NCI-H1092 (cell line): ENCODE measurements around the gene RGS6.

Experiments used
- DNase-seq: peaks from one replicate; lab custom pipeline; 2025; lab: John Stamatoyannopoulos, UW

Gene RGS6

DNA sequence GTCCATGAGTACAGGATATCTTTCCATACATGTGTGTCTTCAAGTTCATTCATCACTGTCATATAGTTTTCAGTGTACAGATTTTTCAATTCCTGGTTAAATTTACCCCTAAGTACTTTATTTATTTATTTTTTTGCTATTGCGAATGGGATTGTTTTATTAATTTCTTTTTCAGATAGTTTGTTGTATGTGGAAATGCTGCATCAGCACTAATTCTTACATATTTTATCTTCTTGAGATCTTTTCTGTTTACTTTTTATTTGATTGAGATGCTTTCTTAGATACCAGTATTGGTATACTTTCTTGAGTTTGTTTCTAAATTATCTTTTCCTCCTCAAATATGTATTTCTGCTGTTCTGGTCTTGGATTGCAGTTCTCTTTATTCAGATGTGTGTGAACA, 148.9 kb downstream of the RGS6 start:
- no peak for DNase-seq

DNA sequence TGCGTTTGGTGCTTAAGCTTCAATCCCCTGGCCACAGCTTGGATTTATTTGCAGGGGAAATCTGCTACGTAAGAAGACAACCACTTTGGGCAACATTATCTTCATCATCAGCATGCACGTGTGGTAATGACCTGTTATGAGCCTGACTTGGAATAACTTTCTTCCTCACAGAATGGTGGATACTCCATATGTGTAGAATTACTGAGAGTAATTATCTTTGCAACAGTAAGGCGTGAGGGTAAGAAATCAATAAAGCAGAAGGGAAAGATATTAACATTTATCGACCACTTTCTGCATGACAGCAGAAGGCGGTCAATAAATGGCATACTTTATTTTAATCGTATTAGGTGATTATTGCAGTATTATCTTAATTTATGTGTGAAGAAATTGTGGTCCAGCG, 152.7 kb downstream of the RGS6 start:
- no peak for DNase-seq

DNA sequence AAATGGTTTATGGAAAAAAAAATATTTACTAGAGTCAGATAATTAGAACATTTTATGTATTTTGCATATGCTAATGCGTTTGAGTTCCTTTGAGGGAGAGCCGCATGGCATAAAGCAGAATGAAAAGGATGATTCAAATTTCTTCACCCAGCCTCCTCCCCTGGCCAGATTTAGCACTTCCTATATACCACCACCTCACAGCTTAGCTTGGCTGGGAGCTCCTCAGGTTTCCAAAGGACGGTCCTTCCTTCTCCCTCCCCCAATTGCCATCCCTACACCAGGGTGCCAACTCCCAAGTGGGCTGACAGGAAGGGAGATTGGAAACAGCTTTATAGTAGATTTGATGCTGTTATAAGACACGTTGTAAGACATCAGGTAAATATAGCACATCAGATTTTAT, 157.4 kb downstream of the RGS6 start:
- no peak for DNase-seq

DNA sequence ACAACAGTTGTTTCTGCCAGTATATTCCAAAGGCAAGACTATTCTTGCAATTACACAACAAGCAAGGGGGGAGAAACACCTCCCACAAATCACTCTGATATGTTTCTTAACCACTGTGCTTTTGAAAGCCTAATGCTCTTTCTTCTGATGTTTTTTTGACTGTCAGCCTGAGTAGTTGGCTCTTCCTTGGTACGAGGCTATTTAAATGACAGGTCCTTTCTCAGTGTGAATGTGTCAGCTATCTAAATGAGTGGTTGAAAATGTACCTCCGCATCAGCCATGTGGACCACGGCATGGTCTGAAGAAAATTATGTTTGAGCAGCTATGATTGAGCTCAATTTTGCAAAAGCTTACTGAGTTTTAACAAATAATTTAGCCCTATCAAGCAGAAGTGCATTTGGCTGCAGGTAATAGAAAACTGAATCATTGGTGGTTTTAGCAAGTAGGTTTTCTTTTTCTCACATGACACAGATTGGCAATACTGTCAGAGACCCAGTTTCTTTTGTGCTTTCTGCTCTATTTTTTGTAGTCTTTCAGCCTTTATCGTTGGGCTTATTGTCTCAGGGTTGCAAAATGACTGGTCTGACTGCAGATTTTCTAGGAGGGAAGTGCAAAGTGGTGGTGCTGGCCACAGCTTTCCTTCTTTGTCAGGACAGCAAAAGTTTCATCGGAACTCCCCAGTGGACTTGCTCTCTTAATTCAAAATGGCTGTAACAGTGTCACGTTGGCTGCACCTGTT, 162.8 kb downstream of the RGS6 start:
- DNase-seq, result no peak

DNA sequence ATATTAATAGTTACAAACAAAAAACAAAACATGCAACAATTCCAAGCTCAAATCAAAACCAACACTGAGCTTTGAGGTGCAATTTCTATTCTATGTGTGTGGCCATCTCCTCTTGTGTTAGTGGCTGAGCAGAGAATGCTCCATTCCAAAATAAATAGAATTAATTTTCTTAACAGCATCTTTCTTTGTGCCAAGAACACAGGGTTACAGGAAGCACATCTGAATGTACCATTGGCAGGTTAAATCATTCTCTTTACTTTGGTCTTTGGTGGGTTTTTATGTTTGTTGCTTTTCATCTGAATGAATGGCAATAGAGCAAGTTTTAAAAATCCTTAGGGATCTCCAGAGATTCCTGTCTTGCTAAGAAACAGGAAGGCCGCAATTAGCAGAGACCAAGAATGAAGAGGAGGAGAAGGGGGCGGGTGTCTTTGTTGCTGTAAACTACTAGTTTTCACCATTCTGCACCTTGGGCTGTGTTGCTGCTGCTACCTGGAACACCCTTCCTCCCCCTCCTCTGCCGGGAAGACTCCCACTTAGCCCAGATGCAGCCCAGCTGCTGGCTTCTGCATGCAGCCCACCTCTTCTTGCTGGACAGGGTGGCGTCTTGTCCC, 165.0 kb downstream of the RGS6 start:
- DNase-seq, result no peak

DNA sequence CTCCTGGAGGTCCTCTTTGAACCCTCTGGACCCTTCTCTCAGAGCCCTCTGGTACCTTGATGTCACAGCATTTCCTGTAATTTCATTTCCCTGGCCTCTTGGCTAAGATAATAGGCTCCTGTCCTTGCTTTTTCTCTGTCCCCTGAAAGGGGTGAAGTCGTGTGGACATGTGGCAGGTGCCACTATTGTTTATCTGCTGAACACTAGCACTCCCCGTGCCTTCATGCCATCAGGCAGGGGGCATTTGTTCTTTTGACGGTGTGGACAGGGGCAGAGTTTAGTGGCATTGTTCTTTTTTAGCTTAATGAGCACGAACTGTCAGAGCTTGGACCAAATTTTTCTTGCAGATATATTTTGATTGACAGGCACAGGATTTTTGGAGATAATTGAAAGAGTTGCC, 166.0 kb downstream of the RGS6 start:
- DNase-seq, result no peak

GRCh38 chr14:72099566-72099965, 167.3 kb downstream of the RGS6 start:
- no peak for DNase-seq

DNA sequence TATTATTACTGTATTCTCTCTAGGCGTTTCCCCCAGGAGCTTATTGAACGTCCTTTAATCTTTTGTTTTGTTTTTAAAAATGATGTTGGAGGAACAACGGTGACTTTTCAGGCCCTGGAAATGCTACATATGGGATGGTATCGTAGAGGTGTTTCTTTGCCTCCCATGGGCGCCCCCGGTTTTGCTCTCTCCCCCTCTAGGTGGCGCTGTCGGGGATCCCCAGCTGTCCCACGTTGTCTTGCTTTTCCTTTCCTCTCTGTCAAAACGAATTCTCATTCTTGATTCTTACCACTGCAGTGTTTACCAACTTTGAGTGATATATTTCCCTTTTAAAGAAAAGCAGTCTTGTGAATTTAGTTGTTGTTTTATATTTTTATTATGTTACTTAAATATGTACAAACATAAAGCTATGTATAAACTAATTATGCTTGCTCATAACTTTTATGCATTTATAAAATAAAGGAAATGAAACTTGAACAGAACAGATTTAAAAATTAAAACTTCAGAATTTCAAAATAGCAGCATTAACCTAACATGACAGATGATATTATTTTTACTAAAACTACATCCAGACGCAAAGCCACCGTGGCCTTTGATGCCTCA, 171.9 kb downstream of the RGS6 start:
- no peak for DNase-seq

- no peak for DNase-seq
Observed at GRCh38 chr14:72111911-72112310, 179.7 kb downstream of the RGS6 start.

DNA sequence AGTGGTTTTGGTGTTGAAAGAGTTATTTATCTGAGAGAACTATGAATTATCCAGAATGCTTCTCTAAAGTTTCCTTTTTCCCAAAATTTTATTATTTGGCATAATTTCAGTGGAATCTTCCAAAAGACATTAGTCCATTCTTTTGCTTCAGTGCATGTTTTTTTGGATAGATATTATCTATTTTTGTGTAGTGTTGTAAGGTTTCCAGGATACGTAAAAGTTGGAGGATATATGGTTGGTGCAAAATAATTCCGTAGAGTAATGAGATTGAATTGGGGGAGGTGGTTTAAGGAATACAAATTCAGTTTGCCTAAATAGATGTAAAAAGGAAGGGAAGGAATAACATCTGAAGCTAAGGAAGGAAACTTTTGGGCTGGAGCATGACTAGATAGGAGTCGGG, 186.6 kb downstream of the RGS6 start:
- DNase-seq, result no peak

DNA sequence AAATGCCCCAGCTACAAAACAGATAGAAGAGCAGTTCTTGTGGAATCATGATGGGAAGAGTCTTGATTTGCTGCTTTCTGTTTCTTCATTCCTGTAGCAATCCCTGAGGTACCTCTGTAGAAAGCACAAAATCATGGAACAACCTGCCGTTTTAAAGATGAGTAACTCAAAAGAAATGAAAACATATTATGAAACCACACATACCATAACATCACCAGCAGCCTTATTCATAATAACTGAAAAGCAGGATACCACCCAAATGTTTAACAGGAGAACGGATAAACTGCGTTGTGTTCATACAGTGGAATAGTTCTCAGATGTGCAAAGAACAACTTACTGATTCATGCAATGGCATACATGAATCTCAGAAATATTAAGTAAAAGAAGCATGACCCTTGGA, 188.1 kb downstream of the RGS6 start:
- no peak for DNase-seq

- DNase-seq, result no peak
Observed at GRCh38 chr14:72123755-72124154, 191.5 kb downstream of the RGS6 start.

DNA sequence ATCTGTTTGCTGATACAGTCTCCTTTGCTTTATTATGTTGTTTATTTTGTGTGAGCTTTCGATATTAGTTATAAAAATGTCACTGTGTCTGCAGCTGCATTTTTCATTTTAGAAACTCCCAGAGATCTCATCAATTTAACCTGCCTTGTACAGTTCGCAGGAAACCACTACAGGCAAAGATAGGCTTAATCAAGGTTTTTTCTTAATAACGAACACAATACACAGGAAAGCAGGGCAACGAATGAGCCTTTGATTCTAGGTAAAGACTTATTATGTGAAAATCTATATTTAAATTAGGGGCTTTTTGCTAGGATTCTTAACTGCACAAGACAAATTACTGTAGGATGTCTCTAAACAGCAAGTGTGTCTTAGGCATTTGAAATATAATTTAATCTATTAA, 191.9 kb downstream of the RGS6 start:
- DNase-seq, result no peak

DNA sequence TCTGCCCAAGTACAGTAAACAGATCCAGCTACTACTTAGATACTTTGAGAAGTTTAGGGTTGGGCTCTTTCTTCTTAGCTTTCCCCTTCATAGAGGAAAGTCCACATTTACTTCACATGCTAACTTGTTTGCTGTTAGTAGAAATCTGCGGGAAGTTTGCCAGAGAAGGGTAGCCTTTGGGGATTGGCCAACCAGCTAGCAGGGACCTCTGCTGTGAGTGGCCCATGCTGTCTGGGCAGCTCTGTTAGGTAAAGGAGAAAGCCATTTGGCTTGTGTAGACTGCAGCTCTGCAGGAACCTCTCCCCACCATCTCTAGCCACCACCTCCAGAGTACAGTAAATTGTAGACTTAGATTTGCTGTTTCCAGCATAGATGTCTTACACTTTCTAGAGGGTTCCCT, 193.9 kb downstream of the RGS6 start:
- no peak for DNase-seq

DNA sequence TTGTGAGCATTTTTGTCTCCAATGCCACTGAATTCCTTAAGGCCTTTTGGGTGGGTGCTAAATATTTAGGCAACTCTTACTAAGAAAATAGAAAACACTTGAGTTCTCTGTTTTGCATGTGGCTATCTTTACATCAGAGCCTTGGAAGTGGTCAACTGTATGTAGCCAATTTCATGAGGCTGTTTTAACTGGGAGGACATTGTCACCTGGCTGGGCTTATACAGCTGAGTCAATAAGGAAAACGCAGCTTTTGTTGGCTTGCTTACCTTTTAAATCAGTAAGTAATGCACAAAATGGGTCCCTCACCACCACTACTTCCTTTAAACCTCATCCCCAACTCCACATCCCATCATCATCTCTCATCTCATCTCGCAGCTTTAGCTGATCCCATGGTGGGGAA, 194.3 kb downstream of the RGS6 start:
- no peak for DNase-seq

DNA sequence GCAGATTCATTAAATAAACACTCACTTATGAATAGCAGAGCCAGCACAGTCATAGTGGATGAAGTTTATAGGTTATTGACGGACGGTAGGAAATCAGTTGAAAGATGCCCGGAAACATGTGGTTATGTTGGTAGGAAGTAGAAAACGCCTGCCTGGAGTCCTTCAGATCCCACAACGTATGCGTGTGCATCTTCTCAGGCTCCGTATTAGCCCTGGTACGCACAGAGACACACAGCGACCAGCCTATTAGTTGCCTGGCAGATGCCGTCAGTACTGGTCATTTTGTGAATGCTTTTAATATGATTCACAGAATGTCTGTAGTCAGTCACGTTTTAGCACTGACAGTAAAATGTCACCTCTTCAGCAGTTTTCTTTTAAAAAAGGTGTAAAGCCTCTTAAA, 196.4 kb downstream of the RGS6 start:
- no peak for DNase-seq

DNA sequence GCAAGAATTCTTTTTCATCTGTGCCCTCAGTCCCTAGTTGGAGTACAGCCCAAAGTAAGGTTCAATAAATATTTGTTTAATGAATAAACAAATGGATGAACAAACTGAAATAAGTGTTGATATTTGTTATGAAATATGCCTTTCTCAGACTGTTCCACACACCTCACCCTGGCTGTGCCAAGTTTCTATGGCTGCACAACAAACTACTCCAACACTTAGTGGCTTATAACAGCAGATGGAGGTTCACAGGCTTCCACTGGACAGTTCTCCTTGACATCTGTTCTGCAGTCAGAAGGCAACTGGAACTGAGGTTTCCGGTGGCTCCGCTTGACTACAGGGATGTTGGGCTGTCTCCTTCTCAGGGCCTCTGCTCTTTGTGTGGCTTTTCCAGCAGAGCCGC, 197.1 kb downstream of the RGS6 start:
- DNase-seq, result no peak

DNA sequence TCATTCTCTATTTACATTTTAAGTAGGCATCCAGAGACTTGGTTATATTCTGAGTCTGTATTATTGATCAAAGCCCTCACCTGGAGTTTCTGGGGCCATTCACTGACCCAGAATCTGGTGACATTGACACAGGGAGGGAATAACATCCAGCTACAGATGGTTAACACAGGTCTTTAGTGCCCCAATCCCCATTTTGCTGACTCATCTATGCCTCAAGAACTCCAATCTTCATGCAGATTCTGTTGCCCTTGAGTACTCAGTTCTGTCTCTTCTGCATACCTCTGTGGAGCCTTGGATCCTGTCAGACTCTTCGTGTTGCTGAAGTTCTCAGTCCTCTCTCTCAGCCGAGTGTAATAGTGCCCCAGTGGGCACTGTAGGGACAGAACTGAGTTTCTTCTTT, 208.9 kb downstream of the RGS6 start:
- DNase-seq, result no peak

DNA sequence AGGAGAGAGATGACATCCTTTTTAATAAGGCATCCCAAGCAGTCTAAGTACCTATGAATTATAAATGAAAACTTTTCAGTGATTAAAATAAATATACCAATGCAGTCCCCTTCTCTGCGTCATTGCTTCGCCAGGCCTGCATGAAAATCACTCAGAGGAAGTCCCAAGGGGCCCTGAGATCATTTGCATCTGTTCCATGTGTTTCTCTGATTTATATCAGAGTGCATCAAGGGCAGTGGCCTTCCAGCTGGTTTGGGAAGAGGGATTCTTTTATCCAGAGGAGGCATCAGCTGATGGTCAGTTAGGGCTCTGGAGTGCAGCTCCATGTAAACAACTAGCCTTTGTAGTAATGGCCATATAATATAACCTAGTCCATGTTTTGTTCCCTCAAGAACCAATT, 210.1 kb downstream of the RGS6 start:
- no peak for DNase-seq

DNA sequence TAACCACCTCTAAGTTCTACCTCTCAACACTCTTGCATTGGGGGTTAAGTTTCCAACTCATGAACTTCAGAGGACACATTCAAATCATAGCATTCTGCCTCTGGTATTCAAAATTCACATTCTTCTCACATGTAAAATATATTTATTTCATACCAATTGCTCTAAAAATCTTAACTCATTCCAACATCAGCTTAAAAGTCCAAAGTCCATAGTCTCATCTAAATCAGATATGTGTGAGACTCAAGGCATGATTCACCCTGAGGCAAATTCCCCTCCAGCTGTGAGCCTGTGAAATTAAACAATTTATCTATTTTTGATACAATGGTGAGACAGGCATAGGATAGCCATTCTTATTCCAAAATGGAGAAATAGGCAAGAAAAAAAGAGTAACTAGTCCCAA, 214.0 kb downstream of the RGS6 start:
- DNase-seq, result no peak

DNA sequence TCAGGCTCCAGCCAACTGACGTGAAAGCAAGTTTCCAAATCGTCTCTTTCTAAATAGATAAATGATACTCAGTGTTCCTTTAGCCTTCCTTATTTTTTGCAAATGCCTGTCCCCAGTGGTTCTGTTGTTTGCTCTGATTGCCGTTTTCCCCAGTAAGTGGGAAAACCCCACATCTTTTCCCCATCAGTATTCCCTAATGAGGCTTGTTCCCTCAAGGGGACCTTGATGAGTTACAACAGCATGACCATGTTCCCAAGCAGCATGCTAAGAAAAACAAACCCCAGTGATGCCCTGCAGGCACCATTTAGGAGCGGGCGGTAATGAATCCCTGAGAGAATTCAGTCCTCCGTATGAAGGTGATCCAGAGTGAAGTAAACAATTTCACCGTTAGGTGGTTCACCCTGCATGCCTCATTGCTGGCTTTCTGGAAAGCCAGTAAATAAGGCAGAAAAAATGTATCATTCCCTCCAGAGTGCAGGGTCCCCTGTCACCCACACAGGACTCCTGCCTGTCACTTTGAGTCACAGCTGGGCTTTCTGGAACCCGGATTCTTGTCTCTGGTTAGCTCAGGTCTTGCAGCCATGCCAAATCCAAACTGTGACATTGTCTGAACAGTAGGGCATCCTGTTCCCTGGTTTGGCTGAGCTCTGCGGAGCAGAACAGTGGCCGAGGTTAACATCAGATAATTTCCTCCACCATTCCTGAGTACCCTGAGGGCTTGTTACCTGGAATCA, 222.6 kb downstream of the RGS6 start:
- DNase-seq, result no peak

DNA sequence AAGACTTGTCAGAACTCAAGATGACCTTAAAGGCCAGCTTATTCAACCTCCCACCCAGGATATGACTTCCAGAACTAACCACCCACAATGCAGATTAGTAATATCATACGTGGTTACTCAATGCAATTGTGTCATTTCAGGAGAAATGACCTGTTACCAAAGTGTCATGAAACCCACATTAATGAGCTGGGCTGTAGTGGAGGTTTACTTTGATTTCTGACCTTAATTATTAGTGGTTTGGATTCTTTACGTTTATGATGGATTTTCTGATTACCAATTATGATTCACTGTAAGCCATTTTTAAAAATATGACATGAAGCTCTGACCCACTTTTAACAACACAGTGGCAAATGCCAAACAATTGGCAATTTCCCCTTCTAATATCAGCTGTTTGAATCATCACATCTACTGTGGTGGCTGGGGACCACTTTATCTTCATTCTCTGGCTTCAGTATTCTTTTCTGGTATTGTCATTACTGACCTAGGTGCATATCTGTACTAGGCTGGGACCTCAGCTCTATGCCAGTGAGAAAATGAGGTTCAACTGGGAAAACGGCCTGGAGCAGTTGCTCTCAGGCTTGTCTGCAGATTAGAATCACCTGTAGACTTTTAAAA, 223.3 kb downstream of the RGS6 start:
- no peak for DNase-seq
